Measurements from ENCODE around the gene TSPAN13.

- TF ChIP-seq CTCF (IDR thresholded peaks at IDR 0.05; ENCODE audit: low read length) (no peak), EZH2 (IDR thresholded peaks at IDR 0.05; ENCODE audit: borderline replicate concordance, low read length) (no peak)
Observed at GRCh38 chr7:16743236-16743635, 10.3 kb upstream of the TSPAN13 start.

Data from OCI-LY1 (cell line).